ENCODE results near the gene BLCAP. TPM values are rescaled to one million over a fixed set of nuclear protein-coding genes. Genes with fewer than 3 reads are reported as not detected.

BLCAP gene
- total RNA-seq, 3 donors from 2014 or later = 62.9 to 81.8 (median 63.2) TPM

- DNase-seq (ENCODE audit: low spot score in 2 of 2) = no peak
- Histone ChIP-seq H3K27me3 (peaks cover 0 to 48% of the 10 kb centered on the region in 2 donors), H3K9me3 (no peaks in the 10 kb centered on the region), H3K4me3 (no peak overlapping the region), H3K27ac (no peak overlapping the region), H3K4me1 (no peaks in the 10 kb centered on the region), H3K36me3 (no peaks in the 10 kb centered on the region)
- intact Hi-C loops (cut with DNase I; ENCODE audit: low total_unique reads) = no loop called here
- no peak for TF ChIP-seq POLR2AphosphoS5 (IDR thresholded peaks at IDR 0.05)
- no peak for TF ChIP-seq CTCF (IDR thresholded peaks at IDR 0.05)
- no peak for TF ChIP-seq POLR2A (IDR thresholded peaks at IDR 0.05)
Observed at GRCh38 chr20:37562695-37563480, 35.2 kb upstream of the BLCAP start.

DNA sequence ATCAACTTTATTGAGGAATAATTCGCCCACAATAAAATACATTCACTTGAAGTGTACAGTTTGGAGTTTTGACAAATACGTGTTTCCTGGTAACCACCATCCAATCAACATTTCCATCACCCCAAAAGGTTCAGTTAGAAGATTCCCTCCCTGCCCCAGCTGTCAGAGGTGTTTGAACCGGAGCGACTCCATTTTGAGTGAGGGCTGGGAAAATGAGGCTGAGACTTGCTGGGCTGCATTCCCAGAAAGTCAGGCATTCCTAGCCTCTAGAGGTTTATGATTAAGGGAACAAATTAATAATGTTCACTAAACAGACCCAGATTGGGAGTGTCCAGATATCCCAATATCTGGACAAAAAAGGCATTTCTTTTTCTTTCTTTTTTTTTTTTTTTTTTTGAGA, 33.0 kb upstream of the BLCAP start:
- no peaks in the 10 kb centered on the region for H3K4me1 ChIP-seq
- no peak overlapping the region for H3K4me3 ChIP-seq
- no peak for DNase-seq (ENCODE audit: low spot score in 2 of 2)
- no peaks in the 10 kb centered on the region for H3K9me3 ChIP-seq
- H3K27ac ChIP-seq = no peak overlapping the region
- intact Hi-C loops (cut with DNase I; ENCODE audit: low total_unique reads) = no loop called here
- TF ChIP-seq CTCF (IDR thresholded peaks at IDR 0.05) (no peak), POLR2A (IDR thresholded peaks at IDR 0.05) (no peak), POLR2AphosphoS5 (IDR thresholded peaks at IDR 0.05) (no peak)
- peaks cover 0 to 36% of the 10 kb centered on the region in 2 donors for H3K27me3 ChIP-seq
- H3K36me3 ChIP-seq = no peaks in the 10 kb centered on the region

DNA sequence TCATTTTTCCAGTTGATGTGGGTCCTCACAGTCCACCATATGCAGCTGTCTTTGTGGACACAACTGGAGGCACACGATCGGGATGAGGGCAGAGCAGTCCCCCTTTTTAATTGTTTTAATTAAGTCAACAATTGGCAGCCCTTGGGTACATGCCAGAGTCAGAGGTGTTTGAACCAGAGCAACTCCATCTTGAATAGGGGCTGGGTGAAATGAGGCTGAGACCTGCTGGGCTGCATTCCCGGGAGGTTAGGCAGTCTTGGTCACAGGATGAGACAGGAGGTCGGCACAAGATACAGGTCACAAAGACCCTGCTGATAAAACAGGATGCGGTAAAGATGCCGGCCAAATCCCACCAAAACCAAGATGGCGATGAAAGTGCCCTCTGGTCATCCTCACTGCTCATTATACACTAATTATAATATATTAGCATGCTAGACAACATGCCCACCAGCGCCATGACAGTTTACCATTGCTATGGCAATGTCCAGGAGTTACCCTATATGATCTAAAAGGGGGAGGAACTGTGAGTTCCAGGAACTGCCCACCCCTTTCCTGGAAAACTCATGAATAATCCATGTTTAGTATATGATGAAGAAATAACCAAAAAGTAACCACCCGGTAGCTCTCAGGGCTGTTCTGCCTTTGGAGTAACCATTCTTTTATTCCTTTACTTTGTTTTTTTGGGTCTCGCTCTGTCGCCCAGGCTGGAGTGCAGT, 31.8 kb upstream of the BLCAP start:
- no peaks in the 10 kb centered on the region for H3K9me3 ChIP-seq
- no peaks in the 10 kb centered on the region for H3K36me3 ChIP-seq
- H3K27ac ChIP-seq = no peak overlapping the region
- no peaks in the 10 kb centered on the region for H3K4me1 ChIP-seq
- H3K27me3 ChIP-seq = peaks cover 0 to 25% of the 10 kb centered on the region in 2 donors
- H3K4me3 ChIP-seq = no peak overlapping the region
- no peak for TF ChIP-seq POLR2A (IDR thresholded peaks at IDR 0.05)
- no peak for TF ChIP-seq CTCF (IDR thresholded peaks at IDR 0.05)
- TF ChIP-seq POLR2AphosphoS5 (IDR thresholded peaks at IDR 0.05) = no peak
- intact Hi-C loops (cut with DNase I; ENCODE audit: low total_unique reads) = no loop called here
- no peak for DNase-seq (ENCODE audit: low spot score in 2 of 2)

DNA sequence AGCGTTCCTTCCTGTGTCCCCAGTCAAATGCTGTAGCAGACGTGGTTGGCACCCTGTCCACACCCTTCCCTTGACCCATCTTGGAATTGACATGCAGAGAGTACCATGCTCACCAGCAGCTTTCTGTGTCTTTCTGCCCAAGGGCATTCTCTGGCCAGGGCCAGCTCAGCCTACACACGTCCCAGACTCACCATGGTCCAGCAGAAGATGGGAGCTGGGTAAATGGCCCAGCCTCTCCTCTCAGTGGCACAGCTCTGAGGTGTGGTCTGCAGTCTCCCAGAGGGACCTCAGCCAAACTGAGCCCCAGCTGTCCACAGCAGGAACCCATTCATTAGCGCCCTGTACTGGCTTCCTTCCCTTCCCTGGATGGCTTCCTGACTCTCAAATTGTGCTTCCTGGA, 31.1 kb upstream of the BLCAP start:
- H3K27ac ChIP-seq = no peak overlapping the region
- no peaks in the 10 kb centered on the region for H3K36me3 ChIP-seq
- peaks cover 0 to 18% of the 10 kb centered on the region in 2 donors for H3K27me3 ChIP-seq
- no peak overlapping the region for H3K4me3 ChIP-seq
- no peaks in the 10 kb centered on the region for H3K4me1 ChIP-seq
- no peaks in the 10 kb centered on the region for H3K9me3 ChIP-seq
- TF ChIP-seq POLR2A (IDR thresholded peaks at IDR 0.05) = no peak
- TF ChIP-seq CTCF (IDR thresholded peaks at IDR 0.05) = no peak
- TF ChIP-seq POLR2AphosphoS5 (IDR thresholded peaks at IDR 0.05) = no peak
- DNase-seq (ENCODE audit: low spot score in 2 of 2) = no peak
- intact Hi-C loops (cut with DNase I; ENCODE audit: low total_unique reads) = no loop called here

- Histone ChIP-seq H3K4me3 (no peak overlapping the region), H3K4me1 (no peaks in the 10 kb centered on the region), H3K27ac (no peak overlapping the region), H3K9me3 (no peaks in the 10 kb centered on the region), H3K27me3 (peaks cover 0 to 14% of the 10 kb centered on the region in 2 donors), H3K36me3 (no peaks in the 10 kb centered on the region)
- DNase-seq (ENCODE audit: low spot score in 2 of 2) = no peak
- intact Hi-C loops (cut with DNase I; ENCODE audit: low total_unique reads) = no loop called here
- TF ChIP-seq POLR2AphosphoS5 (IDR thresholded peaks at IDR 0.05) (no peak), POLR2A (IDR thresholded peaks at IDR 0.05) (no peak), CTCF (IDR thresholded peaks at IDR 0.05) (no peak)
Observed at GRCh38 chr20:37558306-37558705, 30.6 kb upstream of the BLCAP start.

Measured in breast epithelium (tissue), 4 donors.